Ishikawa (cell line): ENCODE data around the gene CRB1.

Experiments
- CEBPB ChIP-seq: IDR thresholded peaks from 2 replicates; pipeline ENCODE4 v1.6.1; 2012
- CREB1 ChIP-seq: IDR thresholded peaks from 2 replicates; pipeline ENCODE4 v1.6.1; 2012; ENCODE audit warnings: low read depth
- EGR1 ChIP-seq: IDR thresholded peaks from 2 replicates; pipeline ENCODE4 v1.6.1; 2012
- EP300 ChIP-seq: IDR thresholded peaks from 2 replicates; pipeline ENCODE4 v1.6.1; 2012; ENCODE audit warnings: borderline replicate concordance
- FOXM1 ChIP-seq: IDR thresholded peaks from 2 replicates; pipeline ENCODE4 v1.6.1; 2012; ENCODE audit warnings: low read depth, borderline replicate concordance
- MAX ChIP-seq: IDR thresholded peaks from 2 replicates; pipeline ENCODE4 v1.6.1; 2012
- NFIC ChIP-seq: IDR thresholded peaks from 2 replicates; pipeline ENCODE4 v1.6.1; 2012
- RAD21 ChIP-seq: IDR thresholded peaks from 2 replicates; pipeline ENCODE4 v1.6.1; 2012; ENCODE audit warnings: low read depth
- REST ChIP-seq: IDR thresholded peaks from 2 replicates; pipeline ENCODE4 v1.6.1; 2012; ENCODE audit warnings: low read depth, mild to moderate bottlenecking
- TAF1 ChIP-seq: IDR thresholded peaks from 2 replicates; pipeline ENCODE4 v1.6.1; 2012; ENCODE audit warnings: low read depth, mild to moderate bottlenecking
- TCF12 ChIP-seq: IDR thresholded peaks from 2 replicates; pipeline ENCODE4 v1.6.1; 2012; ENCODE audit warnings: low read depth
- TEAD4 ChIP-seq: IDR thresholded peaks from 2 replicates; pipeline ENCODE4 v1.6.1; 2012
- USF1 ChIP-seq: IDR thresholded peaks from 2 replicates; pipeline ENCODE4 v1.6.1; 2012
- YY1 ChIP-seq: IDR thresholded peaks from 2 replicates; pipeline ENCODE4 v1.6.1; 2012; ENCODE audit warnings: low read depth
- ZBTB7A ChIP-seq: IDR thresholded peaks from 2 replicates; pipeline ENCODE4 v1.6.1; 2012; ENCODE audit warnings: low read depth

CRB1 gene

GRCh38 chr1:197472141-197472540 is 204.1 kb downstream of the CRB1 start:
- TF ChIP-seq RAD21 (no peak), TAF1 (no peak), EP300 (no peak), NFIC (no peak), TEAD4 (no peak), CREB1 (no peak), FOXM1 (no peak), TCF12 (no peak), USF1 (no peak), CEBPB (no peak), YY1 (no peak), EGR1 (no peak), REST (no peak), MAX (no peak), ZBTB7A (no peak)

GRCh38 chr1:197480446-197480845 is 212.4 kb downstream of the CRB1 start:
- no peak for TF ChIP-seq CEBPB
- no peak for TF ChIP-seq REST
- no peak for TF ChIP-seq TEAD4
- TF ChIP-seq EGR1: no peak
- TF ChIP-seq EP300: no peak
- no peak for TF ChIP-seq MAX
- TF ChIP-seq NFIC: no peak
- no peak for TF ChIP-seq TAF1

- TF ChIP-seq TEAD4: no peak
- no peak for TF ChIP-seq CREB1
- TF ChIP-seq NFIC: no peak
- no peak for TF ChIP-seq CEBPB
- TF ChIP-seq TAF1: no peak
- TF ChIP-seq TCF12: no peak
- no peak for TF ChIP-seq EGR1
- no peak for TF ChIP-seq REST
- TF ChIP-seq USF1: no peak
- no peak for TF ChIP-seq ZBTB7A
- TF ChIP-seq YY1: no peak
- TF ChIP-seq MAX: no peak
- TF ChIP-seq RAD21: no peak
- no peak for TF ChIP-seq EP300
Observed at GRCh38 chr1:197481101-197481500, 213.0 kb downstream of the CRB1 start.

- no peak for TF ChIP-seq USF1
- TF ChIP-seq FOXM1: no peak
- TF ChIP-seq ZBTB7A: no peak
- no peak for TF ChIP-seq TEAD4
- TF ChIP-seq NFIC: no peak
- TF ChIP-seq EP300: no peak
- TF ChIP-seq MAX: no peak
- TF ChIP-seq RAD21: no peak
- no peak for TF ChIP-seq CEBPB
Observed at GRCh38 chr1:197485790-197486189, 217.7 kb downstream of the CRB1 start.
